Neural progenitor cell (in vitro differentiated cells): ENCODE data around the gene PPP1R16B. TPM values are rescaled to one million over a fixed set of nuclear protein-coding genes. Genes with fewer than 3 reads are reported as not detected.

Experiments used
- DNase-seq: peaks from one replicate; pipeline ENCODE4 v3.0.0-alpha.2; 2016; ENCODE audit warnings: low spot score
- H2AFZ ChIP-seq: fragments of 200-600 bp; sonication (generic); replicated peaks from 2 replicates; pipeline ENCODE4 v1.6.1; 2016; ENCODE audit warnings: antibody characterized with exemption
- H3F3A ChIP-seq: fragments of 200-600 bp; sonication (generic); 2 replicates; pipeline ENCODE4 v1.6.1; 2016; ENCODE audit warnings: antibody characterized with exemption, low read depth
- H3K27ac ChIP-seq: fragments of 200-600 bp; sonication (generic); 2 replicates; pipeline ENCODE4 v1.5.1; 2016; ENCODE audit warnings: mild to moderate bottlenecking
- H3K27me3 ChIP-seq: fragments of 200-600 bp; sonication (generic); 2 replicates; pipeline ENCODE4 v1.6.1; 2016; ENCODE audit warnings: mild to moderate bottlenecking, moderate library complexity
- H3K36me3 ChIP-seq: fragments of 200-600 bp; sonication (generic); 2 replicates; pipeline ENCODE4 v1.5.1; 2016
- H3K4me1 ChIP-seq: fragments of 200-600 bp; sonication (generic); 2 replicates; pipeline ENCODE4 v1.6.1; 2016; ENCODE audit warnings: mixed run types
- H3K4me2 ChIP-seq: fragments of 200-600 bp; sonication (generic); 2 replicates; pipeline ENCODE4 v1.6.1; 2016
- H3K4me3 ChIP-seq: fragments of 200-600 bp; sonication (generic); 2 replicates; pipeline ENCODE4 v1.5.1; 2016
- H3K79me2 ChIP-seq: fragments of 200-600 bp; sonication (generic); 2 replicates; pipeline ENCODE4 v1.6.1; 2016; ENCODE audit warnings: low read depth
- H3K9ac ChIP-seq: fragments of 200-600 bp; sonication (generic); 2 replicates; pipeline ENCODE4 v1.6.1; 2016
- H3K9me3 ChIP-seq: fragments of 200-600 bp; sonication (generic); 2 replicates; pipeline ENCODE4 v1.5.1; 2016; ENCODE audit warnings: low read depth
- H4K20me1 ChIP-seq: fragments of 200-600 bp; sonication (generic); 2 replicates; pipeline ENCODE4 v1.6.1; 2016; ENCODE audit warnings: low read depth
- H3K27ac Mint-ChIP-seq: 3 replicates; pipeline ENCODE4 v1.8.0; 2021; ENCODE audit warnings: mixed read lengths
- H3K27me3 Mint-ChIP-seq: 2 replicates; pipeline ENCODE4 v1.8.0; 2022; ENCODE audit warnings: low read depth, mild to moderate bottlenecking, inconsistent platforms, moderate library complexity, mixed read lengths; ENCODE audit not compliant: insufficient read depth
- H3K36me3 Mint-ChIP-seq: 3 replicates; pipeline ENCODE4 v1.8.0; 2021; ENCODE audit warnings: mixed read lengths
- H3K4me1 Mint-ChIP-seq: 3 replicates; pipeline ENCODE4 v1.8.0; 2021; ENCODE audit warnings: mixed read lengths
- H3K4me3 Mint-ChIP-seq: 3 replicates; pipeline ENCODE4 v1.8.0; 2021; ENCODE audit warnings: mild to moderate bottlenecking, moderate library complexity, mixed read lengths
- H3K9me3 Mint-ChIP-seq: 3 replicates; pipeline ENCODE4 v1.8.0; 2020; ENCODE audit warnings: mixed read lengths
- EZH2 ChIP-seq: fragments of 200-600 bp; sonication (generic); IDR thresholded peaks from 2 replicates; pipeline ENCODE4 v1.6.1; 2017; ENCODE audit warnings: antibody characterized with exemption, mild to moderate bottlenecking, moderate library complexity
- EZH2phosphoT487 ChIP-seq: fragments of 200-600 bp; sonication (generic); IDR thresholded peaks from 2 replicates; pipeline ENCODE4 v1.6.1; 2017; ENCODE audit warnings: antibody characterized with exemption
- total RNA-seq: library from RNA; depleted of rRNA; stranded (reverse); fragments of >200 nt; gene quantifications from 2 replicates; pipeline ENCODE4 v1.2.3, GENCODE V29; 2015; ENCODE audit warnings: low replicate concordance
- TF ChIP-seq, protein P1 (sequence below): fragments of 200-600 bp; sonication (generic); IDR thresholded peaks from 2 replicates; pipeline ENCODE4 v1.5.1; 2017; ENCODE audit warnings: antibody characterized with exemption, mild to moderate bottlenecking

PPP1R16B gene
- total RNA-seq, 1 donor from 2014 or later = 0.95 TPM

DNA sequence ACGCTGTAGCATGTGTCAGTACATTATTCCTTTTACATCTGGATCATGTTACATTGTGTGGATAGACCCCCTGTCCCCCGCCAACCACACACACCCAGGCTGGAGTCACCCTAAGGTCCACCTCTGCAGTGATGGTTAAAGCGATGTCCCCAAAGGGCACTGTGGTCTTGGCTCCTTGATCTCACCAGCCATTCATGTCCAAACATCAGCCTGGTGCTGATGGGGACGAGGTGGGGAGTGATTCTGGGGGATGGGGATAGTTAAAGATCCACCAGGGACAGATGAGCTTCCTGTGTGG, 61.5 kb downstream of the PPP1R16B start:
- H3K27me3 Mint-ChIP-seq = peaks cover 2% of the 10 kb centered on the region
- Histone ChIP-seq H3K4me3 (no peak overlapping the region), H3K27ac (no peak overlapping the region), H3K9me3 (no peaks in the 10 kb centered on the region), H3K27me3 (no peaks in the 10 kb centered on the region), H3F3A (no peaks in the 10 kb centered on the region), H3K4me2 (no peak overlapping the region), H3K9ac (no peak overlapping the region), H3K4me1 (no peaks in the 10 kb centered on the region), H3K36me3 (no peaks in the 10 kb centered on the region), H2AFZ (no peak overlapping the region), H3K79me2 (no peaks in the 10 kb centered on the region), H4K20me1 (no peaks in the 10 kb centered on the region)
- no peaks in the 10 kb centered on the region for H3K36me3 Mint-ChIP-seq
- no peak for TF ChIP-seq EZH2phosphoT487
- no peak for TF ChIP-seq EZH2
- TF ChIP-seq, protein P1, sequence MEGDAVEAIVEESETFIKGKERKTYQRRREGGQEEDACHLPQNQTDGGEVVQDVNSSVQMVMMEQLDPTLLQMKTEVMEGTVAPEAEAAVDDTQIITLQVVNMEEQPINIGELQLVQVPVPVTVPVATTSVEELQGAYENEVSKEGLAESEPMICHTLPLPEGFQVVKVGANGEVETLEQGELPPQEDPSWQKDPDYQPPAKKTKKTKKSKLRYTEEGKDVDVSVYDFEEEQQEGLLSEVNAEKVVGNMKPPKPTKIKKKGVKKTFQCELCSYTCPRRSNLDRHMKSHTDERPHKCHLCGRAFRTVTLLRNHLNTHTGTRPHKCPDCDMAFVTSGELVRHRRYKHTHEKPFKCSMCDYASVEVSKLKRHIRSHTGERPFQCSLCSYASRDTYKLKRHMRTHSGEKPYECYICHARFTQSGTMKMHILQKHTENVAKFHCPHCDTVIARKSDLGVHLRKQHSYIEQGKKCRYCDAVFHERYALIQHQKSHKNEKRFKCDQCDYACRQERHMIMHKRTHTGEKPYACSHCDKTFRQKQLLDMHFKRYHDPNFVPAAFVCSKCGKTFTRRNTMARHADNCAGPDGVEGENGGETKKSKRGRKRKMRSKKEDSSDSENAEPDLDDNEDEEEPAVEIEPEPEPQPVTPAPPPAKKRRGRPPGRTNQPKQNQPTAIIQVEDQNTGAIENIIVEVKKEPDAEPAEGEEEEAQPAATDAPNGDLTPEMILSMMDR = no peak
- H3K9me3 Mint-ChIP-seq = no peaks in the 10 kb centered on the region
- no peak overlapping the region for H3K27ac Mint-ChIP-seq
- no peak overlapping the region for H3K4me3 Mint-ChIP-seq
- DNase-seq = no peak
- peaks cover 2% of the 10 kb centered on the region for H3K4me1 Mint-ChIP-seq

DNA sequence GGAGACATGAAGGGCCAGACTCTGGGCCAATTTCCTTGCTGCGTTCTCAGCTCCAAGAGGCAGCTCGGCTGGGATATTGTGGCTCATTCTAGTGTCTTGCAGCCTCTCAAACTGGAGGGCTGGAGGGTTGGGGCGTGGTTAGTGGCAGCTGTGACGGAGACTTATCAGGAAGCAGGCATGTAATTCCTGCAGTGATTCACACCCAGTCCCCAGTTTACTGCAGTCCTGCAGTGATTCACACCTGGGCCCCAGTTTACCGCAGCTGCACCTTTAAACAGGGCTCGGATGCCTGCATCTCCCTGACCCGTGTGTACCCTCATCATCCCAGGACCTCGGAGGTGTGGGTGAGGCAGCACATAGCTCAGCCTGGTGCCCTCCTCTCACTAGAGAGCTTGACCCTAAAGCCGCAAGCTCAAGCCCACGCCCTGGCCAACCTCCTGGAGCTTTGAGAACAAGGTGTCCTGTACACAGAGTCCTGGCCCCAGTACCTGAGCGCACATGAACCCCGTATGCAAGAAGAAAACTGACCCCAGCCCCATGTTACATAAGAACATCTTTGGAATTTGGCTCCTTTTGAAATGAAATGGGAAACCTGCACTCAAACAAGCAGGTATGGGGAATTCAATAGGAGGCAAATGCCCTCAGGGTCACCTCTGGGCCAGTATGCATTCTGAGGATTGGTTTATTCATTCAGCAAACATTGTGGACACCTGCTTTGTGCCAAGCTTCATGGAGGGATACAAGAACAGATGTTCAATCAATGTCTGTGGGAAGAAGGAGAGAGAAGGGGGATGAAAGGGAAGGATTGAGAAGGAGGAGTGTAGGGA, 65.4 kb downstream of the PPP1R16B start:
- Histone ChIP-seq H3K79me2 (no peaks in the 10 kb centered on the region), H3K36me3 (no peaks in the 10 kb centered on the region), H3K4me3 (no peak overlapping the region), H3K4me2 (no peak overlapping the region), H4K20me1 (no peaks in the 10 kb centered on the region), H3K4me1 (no peaks in the 10 kb centered on the region), H3K9me3 (no peaks in the 10 kb centered on the region), H3F3A (no peaks in the 10 kb centered on the region), H2AFZ (no peak overlapping the region), H3K9ac (no peak overlapping the region), H3K27me3 (no peaks in the 10 kb centered on the region), H3K27ac (no peak overlapping the region)
- DNase-seq = no peak
- H3K4me1 Mint-ChIP-seq = peaks cover 2% of the 10 kb centered on the region
- no peaks in the 10 kb centered on the region for H3K9me3 Mint-ChIP-seq
- H3K27ac Mint-ChIP-seq = no peak overlapping the region
- H3K27me3 Mint-ChIP-seq = peaks cover 14% of the 10 kb centered on the region
- no peaks in the 10 kb centered on the region for H3K36me3 Mint-ChIP-seq
- H3K4me3 Mint-ChIP-seq = no peak overlapping the region
- no peak for TF ChIP-seq EZH2

DNA sequence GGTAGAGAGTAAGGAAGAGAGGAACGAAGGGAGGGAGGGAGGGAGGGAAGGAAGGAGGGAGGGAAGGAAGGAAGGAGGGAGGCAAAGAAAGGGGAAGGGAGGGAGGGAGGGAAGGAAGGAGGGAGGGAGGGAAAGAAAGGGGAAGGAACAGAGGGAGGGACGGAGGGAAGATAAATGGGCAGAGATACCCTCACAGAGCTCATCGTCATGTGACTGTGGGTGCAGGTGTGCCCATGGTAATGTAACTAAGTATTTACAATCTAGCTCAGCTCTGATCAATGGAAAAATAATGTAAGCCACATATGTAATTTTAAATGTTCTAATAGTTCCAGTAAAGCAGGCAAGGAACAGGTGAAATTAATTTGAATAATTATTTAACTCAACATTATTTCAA, 66.1 kb downstream of the PPP1R16B start:
- Mint-ChIP-seq H3K27ac (no peak overlapping the region), H3K9me3 (no peaks in the 10 kb centered on the region), H3K36me3 (no peaks in the 10 kb centered on the region), H3K4me1 (peaks cover 2% of the 10 kb centered on the region), H3K27me3 (peaks cover 14% of the 10 kb centered on the region), H3K4me3 (no peak overlapping the region)
- Histone ChIP-seq H3F3A (no peaks in the 10 kb centered on the region), H2AFZ (no peak overlapping the region), H4K20me1 (no peaks in the 10 kb centered on the region), H3K4me1 (no peaks in the 10 kb centered on the region), H3K27me3 (no peaks in the 10 kb centered on the region), H3K27ac (no peak overlapping the region), H3K4me2 (no peak overlapping the region), H3K9me3 (no peaks in the 10 kb centered on the region), H3K79me2 (no peaks in the 10 kb centered on the region), H3K4me3 (no peak overlapping the region), H3K36me3 (no peaks in the 10 kb centered on the region), H3K9ac (no peak overlapping the region)
- TF ChIP-seq, protein P1 = no peak
- TF ChIP-seq EZH2phosphoT487 = no peak
- no peak for TF ChIP-seq EZH2
- no peak for DNase-seq

DNA sequence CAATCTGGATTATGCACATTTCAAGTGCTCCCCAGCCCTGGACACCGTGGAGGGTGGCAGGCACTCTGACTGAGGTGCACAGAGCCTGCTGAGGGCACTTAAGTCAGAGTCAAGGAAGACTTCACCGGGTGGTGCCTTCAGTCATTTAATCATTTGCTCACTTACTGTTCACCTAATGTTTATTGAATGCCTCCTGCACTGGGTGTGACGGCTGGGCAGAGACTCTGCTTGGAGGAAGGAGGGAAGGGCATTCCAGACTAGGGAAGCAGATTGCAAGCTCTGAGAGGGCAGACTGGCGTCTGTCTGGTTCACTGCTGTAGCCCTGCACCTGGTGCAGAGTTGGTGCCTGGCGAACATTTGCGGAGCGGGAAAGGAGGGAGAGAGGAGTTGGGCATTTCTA, 66.5 kb downstream of the PPP1R16B start:
- H3K27me3 ChIP-seq = no peaks in the 10 kb centered on the region
- H4K20me1 ChIP-seq = no peaks in the 10 kb centered on the region
- no peaks in the 10 kb centered on the region for H3K79me2 ChIP-seq
- TF ChIP-seq EZH2 = no peak
- H3K27ac ChIP-seq = no peak overlapping the region
- no peaks in the 10 kb centered on the region for H3K4me1 Mint-ChIP-seq
- no peaks in the 10 kb centered on the region for H3F3A ChIP-seq
- no peak overlapping the region for H3K4me3 ChIP-seq
- no peaks in the 10 kb centered on the region for H3K36me3 ChIP-seq
- no peak overlapping the region for H3K9ac ChIP-seq
- peaks cover 14% of the 10 kb centered on the region for H3K27me3 Mint-ChIP-seq
- no peak overlapping the region for H3K27ac Mint-ChIP-seq
- no peaks in the 10 kb centered on the region for H3K9me3 Mint-ChIP-seq
- no peaks in the 10 kb centered on the region for H3K36me3 Mint-ChIP-seq
- H3K4me3 Mint-ChIP-seq = no peak overlapping the region
- no peaks in the 10 kb centered on the region for H3K9me3 ChIP-seq
- no peak overlapping the region for H2AFZ ChIP-seq
- H3K4me1 ChIP-seq = no peaks in the 10 kb centered on the region
- no peak overlapping the region for H3K4me2 ChIP-seq
- DNase-seq = no peak
